HepG2 (cell line): Measurements from ENCODE around the gene OR1J1. TPM values are rescaled to one million over a fixed set of nuclear protein-coding genes. Genes with fewer than 3 reads are reported as not detected.

Experiments
- ATAC-seq: fragments of 200-7000 bp; cut with Tn5 transposase; 3 replicates; pipeline ENCODE4 v1.9.1; 2020; ENCODE audit warnings: mild to moderate bottlenecking, moderate library complexity
- BruUV-seq: library from RNA; stranded (reverse); fragments of 400-500 nt; replicated peaks from 2 replicates; lab custom pipeline; 2021; lab: Mats Ljungman, UMichigan
- CTCF ChIA-PET: fragments of 300-600 bp; formaldehyde crosslinking; extraction: SDS; loops from one replicate; lab custom pipeline; 2021; ENCODE audit warnings: low total read pairs, inconsistent platforms, low intra/inter-chr PET ratio; lab: Yijun Ruan, JAX
- POLR2A ChIA-PET: fragments of 350-600 bp; sonication (Branson Sonifier 250); formaldehyde crosslinking; loops from one replicate; lab custom pipeline; 2020; ENCODE audit warnings: antibody characterized with exemption, inconsistent platforms; lab: Yijun Ruan, JAX
- DNase-seq: peaks from one replicate; pipeline ENCODE4 v3.0.0-alpha.2; 2015; ENCODE audit warnings: low spot score
- FAIRE-seq: peaks from 3 replicates; lab custom pipeline; 2011; peaks lifted over from hg19 to GRCh38; lab: Jason Lieb, UNC
- H2AFZ ChIP-seq: one replicate; pipeline ENCODE4 v1.6.1; 2011; ENCODE audit warnings: low read length, inconsistent platforms
- H3K27ac ChIP-seq: fragments of 300-600 bp; 3 replicates; pipeline ENCODE4 v1.8.0; 2011; ENCODE audit warnings: mixed run types, mild to moderate bottlenecking, mixed read lengths, low read length, inconsistent platforms; ENCODE audit not compliant: insufficient read depth; ENCODE audit errors: extremely low read length
- H3K27me3 ChIP-seq, 2 experiments: fragments of 200-600 bp in 1 of 2; 2 replicates in 1 of 2; 3 replicates in 1 of 2; pipeline versions ENCODE4 v1.6.0 to v1.8.0; 2011; ENCODE audit warnings: low read length in 2 of 2, mild to moderate bottlenecking in 2 of 2, moderate library complexity in 2 of 2, inconsistent platforms in 1 of 2; ENCODE audit not compliant: insufficient read depth in 2 of 2, control insufficient read depth in 1 of 2
- H3K36me3 ChIP-seq, 2 experiments: fragments of 200-600 bp in 1 of 2; replicated peaks in 1 of 2; 2 replicates in 1 of 2; 3 replicates in 1 of 2; pipeline versions ENCODE4 v1.5.1 to v1.8.0; 2011; ENCODE audit warnings: low read length in 2 of 2, inconsistent platforms in 1 of 2; ENCODE audit not compliant: insufficient read depth in 2 of 2, control insufficient read depth in 1 of 2
- H3K4me1 ChIP-seq: 2 replicates; pipeline ENCODE4 v1.5.1; 2012; ENCODE audit warnings: low read length, inconsistent platforms; ENCODE audit not compliant: insufficient read depth
- H3K4me2 ChIP-seq: 2 replicates; pipeline ENCODE4 v1.6.0; 2011; ENCODE audit warnings: low read depth, low read length, inconsistent platforms
- H3K4me3 ChIP-seq, 3 experiments: fragments of 200-600 bp in 1 of 3; sonication (generic), shearing (Covaris generic) in 1 of 3; replicated peaks in 1 of 3; 2 replicates each; pipeline ENCODE4 v1.5.1; 2011 to 2016; ENCODE audit warnings: low read length in 3 of 3, inconsistent platforms in 2 of 3, low read depth in 2 of 3, mild to moderate bottlenecking in 2 of 3, control low read depth in 1 of 3, mixed read lengths in 1 of 3; ENCODE audit not compliant: insufficient read depth in 1 of 3
- H3K79me2 ChIP-seq: one replicate; pipeline ENCODE4 v1.6.1; 2011; ENCODE audit warnings: low read length, inconsistent platforms; ENCODE audit not compliant: insufficient read depth
- H3K9ac ChIP-seq: 2 replicates; pipeline ENCODE4 v1.6.0; 2011; ENCODE audit warnings: mild to moderate bottlenecking, low read depth, low read length, inconsistent platforms; ENCODE audit not compliant: insufficient read depth
- H3K9me3 ChIP-seq: 2 replicates; pipeline ENCODE4 v1.5.1; 2012; ENCODE audit warnings: mild to moderate bottlenecking, low read length
- H4K20me1 ChIP-seq: 2 replicates; pipeline ENCODE4 v1.6.0; 2011; ENCODE audit warnings: inconsistent platforms, mild to moderate bottlenecking, low read length, moderate library complexity; ENCODE audit not compliant: insufficient read depth
- MAFF ChIP-seq: IDR thresholded peaks from 2 replicates; pipeline ENCODE4 v1.6.1; 2011; ENCODE audit warnings: low read depth, low read length, improper control_type of control experiment
- MAFK ChIP-seq, 2 experiments: IDR thresholded peaks in 1 of 2; conservative IDR thresholded peaks in 1 of 2; 2 replicates each; pipeline ENCODE4 v1.6.1; 2011; ENCODE audit warnings: improper control_type of control experiment in 2 of 2, low read length in 2 of 2
- ZNF547 ChIP-seq: sonication (generic); formaldehyde crosslinking; IDR thresholded peaks from 2 replicates; pipeline ENCODE4 v1.5.1; 2020; ENCODE audit warnings: mild to moderate bottlenecking, missing genetic modification reagents
- ZNF800 ChIP-seq: sonication (generic); formaldehyde crosslinking; IDR thresholded peaks from 2 replicates; pipeline ENCODE4 v1.4.0; 2020; ENCODE audit warnings: missing genetic modification reagents
- WGBS: methylation state at CpG from one replicate; pipeline ENCODE4 v1.1.6; 2017; ENCODE audit warnings: low lambda C conversion rate; 5-methylcytosine and 5-hydroxymethylcytosine counted together
- in situ Hi-C: cut with HindIII; loops from 2 replicates; pipeline ENCODE4 v1.10.0; 2017; ENCODE audit warnings: low pct_unique_long_range_greater_than_20kb; ENCODE audit not compliant: extremely low pct_ligation_motif_present
- intact Hi-C: fragments of 100-400 bp; cut with micrococcal nuclease; formaldehyde crosslinking; loops from one replicate; pipeline ENCODE4 v1.10.0; 2022; ENCODE audit not compliant: unreplicated experiment
- polyA plus RNA-seq, 8 experiments: library from polyadenylated mRNA; depleted of rRNA in 3 of 8; stranded (reverse) in 7 of 8; unstranded in 1 of 8; fragments of >200 nt; fragmentation: Illumina TruSeq in 4 of 8; extraction: Trizol in 4 of 8; gene quantifications; 2 replicates each; pipeline versions ENCODE4 v1.2.1 to v1.2.3, GENCODE V29; 2011 to 2016; ENCODE audit warnings: low read depth in 4 of 8, missing spikeins in 1 of 8, mixed read lengths in 1 of 8; ENCODE audit not compliant: insufficient read depth in 1 of 8
- total RNA-seq, 5 experiments: library from RNA; depleted of rRNA; stranded (reverse); fragments of >200 nt; fragmentation: Illumina TruSeq; extraction: Trizol; gene quantifications; 2 replicates each; pipeline ENCODE4 v1.2.3, GENCODE V29; 2016; ENCODE audit warnings: low read depth in 1 of 5
- TF ChIP-seq, protein P1 (sequence below): sonication (generic); formaldehyde crosslinking; IDR thresholded peaks from 2 replicates; pipeline ENCODE4 v1.4.0; 2020; ENCODE audit warnings: missing genetic modification reagents

Gene OR1J1
- total and polyA plus RNA-seq, 2 of the 13 experiments (the other 11 are each of a cell fraction or from before 2014, with no cell fraction given) = not detected

DNA sequence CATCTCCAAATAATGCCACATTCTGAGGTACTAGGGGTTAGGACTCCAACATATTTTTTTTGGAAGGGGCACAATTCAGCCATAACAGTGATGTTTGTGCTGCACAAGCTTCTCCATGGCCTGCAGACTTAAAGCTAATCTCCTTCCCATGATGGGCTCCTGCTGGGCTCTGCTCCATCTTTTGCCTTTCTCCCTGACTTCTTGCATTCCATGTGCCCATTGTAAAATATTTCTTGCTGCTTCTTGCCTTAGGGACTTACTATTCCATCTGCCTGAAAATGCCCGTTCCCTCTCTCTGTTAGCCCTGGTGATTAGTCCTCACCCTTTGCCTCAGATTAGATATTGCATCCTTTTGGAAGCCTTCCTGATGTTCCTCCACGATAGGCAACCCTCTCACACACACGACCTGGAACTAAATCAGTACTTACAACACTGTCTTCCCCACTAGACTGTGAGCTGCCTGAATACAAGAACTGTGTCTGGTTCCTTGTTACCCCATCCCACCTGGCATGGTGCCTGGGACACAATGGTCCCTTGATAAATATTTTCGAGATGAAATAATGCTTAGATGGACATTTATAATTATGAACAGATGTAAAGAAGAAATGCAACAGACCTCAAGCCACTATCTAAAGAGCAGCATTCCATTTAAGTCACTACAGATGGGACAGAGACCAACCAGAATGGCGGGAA, 33.5 kb downstream of the OR1J1 start (continued):
- TF ChIP-seq ZNF800 (CRISPR knock-in tag) (no peak), ZNF547 (no peak)

DNA sequence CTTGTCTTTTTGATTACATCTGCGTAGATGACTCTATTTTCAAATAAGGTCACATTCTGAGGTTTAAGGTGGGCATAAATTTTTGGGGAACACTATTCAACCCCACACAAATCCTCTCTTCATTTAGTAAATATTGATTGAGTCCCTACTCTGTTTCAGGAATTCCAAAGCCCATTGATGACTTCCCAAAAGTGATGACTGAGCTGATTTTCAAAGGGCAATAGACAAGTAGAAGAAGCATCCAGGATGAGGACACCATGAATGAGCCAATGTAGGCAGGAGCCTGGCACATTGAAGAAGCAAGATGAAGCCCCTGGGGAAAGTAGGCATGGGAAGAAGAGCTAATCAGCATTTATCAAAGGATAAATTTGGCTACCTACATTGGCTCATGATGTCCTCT, 35.2 kb downstream of the OR1J1 start:
- CTCF ChIA-PET = no interaction called here

More for the DNA sequence above, 35.2 kb downstream of the OR1J1 start:
- WGBS = 0% methylated on average over 1 of the region's 1 CpG
- DNase-seq = no peak
- Histone ChIP-seq H3K4me3 (no peak overlapping the region), H3K9ac (no peak overlapping the region), H2AFZ (no peak overlapping the region), H3K4me2 (no peak overlapping the region), H4K20me1 (no peaks in the 10 kb centered on the region), H3K4me1 (peaks cover 16% of the 10 kb centered on the region), H3K79me2 (no peaks in the 10 kb centered on the region), H3K27me3 (no peaks in the 10 kb centered on the region; a peak in 1 of 5 replicates), H3K9me3 (peaks cover 5% of the 10 kb centered on the region), H3K36me3 (no peaks in the 10 kb centered on the region), H3K27ac (no peak overlapping the region)
- in situ Hi-C loops (no loop called here), intact Hi-C loops (no loop called here)
- no peak for ATAC-seq
- no TSS peak for BruUV-seq
- TF ChIP-seq, protein P1, sequence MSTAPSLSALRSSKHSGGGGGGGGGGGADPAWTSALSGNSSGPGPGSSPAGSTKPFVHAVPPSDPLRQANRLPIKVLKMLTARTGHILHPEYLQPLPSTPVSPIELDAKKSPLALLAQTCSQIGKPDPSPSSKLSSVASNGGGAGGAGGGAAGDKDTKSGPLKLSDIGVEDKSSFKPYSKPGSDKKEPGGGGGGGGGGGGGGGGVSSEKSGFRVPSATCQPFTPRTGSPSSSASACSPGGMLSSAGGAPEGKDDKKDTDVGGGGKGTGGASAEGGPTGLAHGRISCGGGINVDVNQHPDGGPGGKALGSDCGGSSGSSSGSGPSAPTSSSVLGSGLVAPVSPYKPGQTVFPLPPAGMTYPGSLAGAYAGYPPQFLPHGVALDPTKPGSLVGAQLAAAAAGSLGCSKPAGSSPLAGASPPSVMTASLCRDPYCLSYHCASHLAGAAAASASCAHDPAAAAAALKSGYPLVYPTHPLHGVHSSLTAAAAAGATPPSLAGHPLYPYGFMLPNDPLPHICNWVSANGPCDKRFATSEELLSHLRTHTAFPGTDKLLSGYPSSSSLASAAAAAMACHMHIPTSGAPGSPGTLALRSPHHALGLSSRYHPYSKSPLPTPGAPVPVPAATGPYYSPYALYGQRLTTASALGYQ = no peak
- TF ChIP-seq MAFF (peak; percentile 84), MAFK (conservative IDR thresholded peaks at IDR 0.05 in 1 of 2, IDR thresholded peaks at IDR 0.05 in 1 of 2; ENCODE audit: low read length in 2 of 2) (peak; percentile 83 to 87)
- POLR2A ChIA-PET = no interaction called here
- no peak for FAIRE-seq

Other genes with a start within 250 kb of the OR1J1 start
- gene LHX6, start 249.0 kb downstream of the OR1J1 start, total RNA-seq (2016; rRNA removed; fragmentation: Illumina TruSeq; extraction: Trizol) = 0.70 and 1.3 TPM in 2 replicates
- 1.1 and 1.2 TPM in 2 replicates for gene LHX6, start 249.0 kb downstream of the OR1J1 start, polyA plus RNA-seq (2011; rRNA removed)
- 16.6 and 29.5 TPM in 2 replicates for gene RBM18, start 213.1 kb downstream of the OR1J1 start, total RNA-seq (2016; rRNA removed; fragmentation: Illumina TruSeq; extraction: Trizol)
- gene RBM18, start 213.1 kb downstream of the OR1J1 start, polyA plus RNA-seq (2011; rRNA removed) = 11.2 and 12.6 TPM in 2 replicates
- 37.3 and 47.2 TPM in 2 replicates for gene MRRF, start 213.0 kb downstream of the OR1J1 start, total RNA-seq (2016; rRNA removed; fragmentation: Illumina TruSeq; extraction: Trizol)
- 37.6 and 44.3 TPM in 2 replicates for gene MRRF, start 213.0 kb downstream of the OR1J1 start, polyA plus RNA-seq (2011; rRNA removed)
- 0.06 and 0.07 TPM in 2 replicates for gene PTGS1, start 106.9 kb downstream of the OR1J1 start, total RNA-seq (2016; rRNA removed; fragmentation: Illumina TruSeq; extraction: Trizol)
- 0.05 and 0.08 TPM in 2 replicates for gene PTGS1, start 106.9 kb downstream of the OR1J1 start, polyA plus RNA-seq (2011; rRNA removed)
- not detected in 2 replicates for gene OR1J2, start 32.9 kb upstream of the OR1J1 start, total RNA-seq (2016; rRNA removed; fragmentation: Illumina TruSeq; extraction: Trizol)
- gene OR1J2, start 32.9 kb upstream of the OR1J1 start, polyA plus RNA-seq (2011; rRNA removed) = not detected in 2 replicates
- not detected in 2 replicates for gene OR1J4, start 41.2 kb upstream of the OR1J1 start, total RNA-seq (2016; rRNA removed; fragmentation: Illumina TruSeq; extraction: Trizol)
- 0.09 TPM in 1 of 2 replicates, not detected in the other for gene OR1J4, start 41.2 kb upstream of the OR1J1 start, polyA plus RNA-seq (2011; rRNA removed)
- not detected in 2 replicates for gene OR1N1, start 49.4 kb upstream of the OR1J1 start, total RNA-seq (2016; rRNA removed; fragmentation: Illumina TruSeq; extraction: Trizol)
- not detected in 2 replicates for gene OR1N1, start 49.4 kb upstream of the OR1J1 start, polyA plus RNA-seq (2011; rRNA removed)
- not detected in 2 replicates for gene OR1N2, start 75.2 kb upstream of the OR1J1 start, total RNA-seq (2016; rRNA removed; fragmentation: Illumina TruSeq; extraction: Trizol)
- not detected in 2 replicates for gene OR1N2, start 75.2 kb upstream of the OR1J1 start, polyA plus RNA-seq (2011; rRNA removed)
- gene OR1L8, start 105.5 kb upstream of the OR1J1 start, total RNA-seq (2016; rRNA removed; fragmentation: Illumina TruSeq; extraction: Trizol) = not detected in 2 replicates
- 0.07 TPM in 1 of 2 replicates, not detected in the other for gene OR1L8, start 105.5 kb upstream of the OR1J1 start, polyA plus RNA-seq (2011; rRNA removed)
- not detected in 2 replicates for gene OR1Q1, start 136.8 kb upstream of the OR1J1 start, total RNA-seq (2016; rRNA removed; fragmentation: Illumina TruSeq; extraction: Trizol)
- 0.07 and 0.12 TPM in 2 replicates for gene OR1Q1, start 136.8 kb upstream of the OR1J1 start, polyA plus RNA-seq (2011; rRNA removed)
- gene OR1B1, start 179.7 kb upstream of the OR1J1 start, total RNA-seq (2016; rRNA removed; fragmentation: Illumina TruSeq; extraction: Trizol) = not detected in 2 replicates
- not detected in 2 replicates for gene OR1B1, start 179.7 kb upstream of the OR1J1 start, polyA plus RNA-seq (2011; rRNA removed)
- gene OR1L1, start 183.8 kb upstream of the OR1J1 start, total RNA-seq (2016; rRNA removed; fragmentation: Illumina TruSeq; extraction: Trizol) = not detected in 2 replicates
- not detected in 2 replicates for gene OR1L1, start 183.8 kb upstream of the OR1J1 start, polyA plus RNA-seq (2011; rRNA removed)
- not detected in 2 replicates for gene OR1L3, start 197.2 kb upstream of the OR1J1 start, total RNA-seq (2016; rRNA removed; fragmentation: Illumina TruSeq; extraction: Trizol)
- not detected in 2 replicates for gene OR1L3, start 197.2 kb upstream of the OR1J1 start, polyA plus RNA-seq (2011; rRNA removed)
- not detected in 2 replicates for gene OR1L4, start 246.1 kb upstream of the OR1J1 start, total RNA-seq (2016; rRNA removed; fragmentation: Illumina TruSeq; extraction: Trizol)
- gene OR1L4, start 246.1 kb upstream of the OR1J1 start, polyA plus RNA-seq (2011; rRNA removed) = not detected in 2 replicates